Kidney epithelial cell (primary cell): Measurements from ENCODE around the gene NCF2. TPM values are rescaled to one million over a fixed set of nuclear protein-coding genes. Genes with fewer than 3 reads are reported as not detected.

Experiments used
- DNase-seq: peaks from one replicate; pipeline ENCODE4 v3.0.0-alpha.2; 2010; ENCODE audit warnings: low read depth
- H3K27me3 ChIP-seq: 2 replicates; pipeline ENCODE4 v1.6.0; 2011; ENCODE audit warnings: low read length; ENCODE audit not compliant: control insufficient read depth, insufficient read depth
- H3K36me3 ChIP-seq: 2 replicates; pipeline ENCODE4 v1.5.1; 2011; ENCODE audit warnings: low read length; ENCODE audit not compliant: control insufficient read depth, insufficient read depth
- H3K4me3 ChIP-seq: 2 replicates; pipeline ENCODE4 v1.5.1; 2011; ENCODE audit warnings: low read depth, mild to moderate bottlenecking, control low read depth, low read length
- CTCF ChIP-seq: IDR thresholded peaks from 2 replicates; pipeline ENCODE4 v1.5.1; 2011; ENCODE audit warnings: mild to moderate bottlenecking, moderate library complexity, low read length, control low read depth, inconsistent platforms; ENCODE audit not compliant: insufficient read depth, poor library complexity, severe bottlenecking
- total RNA-seq: library from RNA; depleted of rRNA; stranded (reverse); fragments of >200 nt; gene quantifications from 2 replicates; pipeline ENCODE4 v1.2.3, GENCODE V29; 2015

Gene NCF2
- 62.5 and 86.1 TPM in 2 replicates for total RNA-seq

GRCh38 chr1:183590244-183591191 lies at the start of gene NCF2:
Gene NCF2 (minus strand): TSS chr1:183590459. CDS start chr1:183590329, 130 bp downstream.
- Histone ChIP-seq H3K4me3 (no peak within 1 kb of the TSS), H3K36me3 (no peaks in the 10 kb centered on the region), H3K27me3 (no peaks in the 10 kb centered on the region)
- DNase-seq, result no peak
- no peak for TF ChIP-seq CTCF

- Histone ChIP-seq H3K36me3 (no peaks in the 10 kb centered on the region), H3K4me3 (no peak overlapping the region)
Observed at GRCh38 chr1:183638649-183639387, 48.6 kb upstream of the NCF2 start.

GRCh38 chr1:183636783-183637182 lies 46.5 kb upstream of the NCF2 start:
- no peaks in the 10 kb centered on the region for H3K27me3 ChIP-seq
- no peak overlapping the region for H3K4me3 ChIP-seq
- H3K36me3 ChIP-seq, result no peaks in the 10 kb centered on the region
- TF ChIP-seq CTCF, result no peak
- no peak for DNase-seq

More at GRCh38 chr1:183638649-183639387, 48.6 kb upstream of the NCF2 start:
- no peak for DNase-seq
- TF ChIP-seq CTCF, result no peak
- no peaks in the 10 kb centered on the region for H3K27me3 ChIP-seq

- no peaks in the 10 kb centered on the region for H3K27me3 ChIP-seq
- no peak for DNase-seq
- H3K4me3 ChIP-seq, result peak overlapping the region; percentile 69
- no peaks in the 10 kb centered on the region for H3K36me3 ChIP-seq
- no peak for TF ChIP-seq CTCF
Observed at GRCh38 chr1:183636334-183636682, 46.0 kb upstream of the NCF2 start.

GRCh38 chr1:183635606-183636333 lies 45.5 kb upstream of the NCF2 start, which contains the start of gene ARPC5:
Gene ARPC5 (minus strand): TSS chr1:183635783. CDS start chr1:183635659, 124 bp downstream.
- H3K4me3 ChIP-seq, result peak within 1 kb of the TSS; percentile 69
- no peak for TF ChIP-seq CTCF
- DNase-seq, result peak; percentile 80
- H3K27me3 ChIP-seq, result no peaks in the 10 kb centered on the region
- no peaks in the 10 kb centered on the region for H3K36me3 ChIP-seq
